Muscle of leg (tissue), 16 donors: Measurements from ENCODE around the gene WFDC5. TPM values are rescaled to one million over a fixed set of nuclear protein-coding genes. Genes with fewer than 3 reads are reported as not detected.
A peak's percentile ranks its signal among the peaks of the same experiment; 100 is the strongest.
"Not testable (repeated sequence)": the region's sequence is repeated elsewhere in the genome, so short reads cannot be mapped to it uniquely, and the experiment has no call there.

ENCODE experiments used
- DNase-seq: peaks from one replicate; pipeline ENCODE4 v3.0.0; 2013
- H3K27ac ChIP-seq: one replicate; pipeline ENCODE4 v1.5.1; 2013; ENCODE audit warnings: mild to moderate bottlenecking, low read length, control low read depth
- H3K27me3 ChIP-seq: one replicate; pipeline ENCODE4 v1.6.1; 2013; ENCODE audit warnings: low read length; ENCODE audit not compliant: control insufficient read depth, insufficient read depth
- H3K36me3 ChIP-seq: one replicate; pipeline ENCODE4 v1.6.1; 2013; ENCODE audit warnings: low read length; ENCODE audit not compliant: control insufficient read depth, insufficient read depth
- H3K4me1 ChIP-seq: one replicate; pipeline ENCODE4 v1.6.1; 2013; ENCODE audit warnings: low read length; ENCODE audit not compliant: control insufficient read depth, insufficient read depth
- H3K4me3 ChIP-seq: one replicate; pipeline ENCODE4 v1.5.1; 2013; ENCODE audit warnings: low read length, control low read depth
- H3K9me3 ChIP-seq: replicated peaks from 2 replicates; pipeline ENCODE4 v1.6.1; 2013; ENCODE audit warnings: low read depth, low read length; ENCODE audit not compliant: control insufficient read depth
- WGBS: methylation state at CpG from one replicate; pipeline ENCODE4 v1.1.5; 2013; ENCODE audit warnings: missing lambda C conversion rate; ENCODE audit not compliant: insufficient coverage; 5-methylcytosine and 5-hydroxymethylcytosine counted together
- long read RNA-seq, 11 donors: transcript quantifications; one replicate each; lab custom pipeline, GENCODE V29; 2026
- polyA plus RNA-seq, 8 donors: library from polyadenylated mRNA; unstranded; fragments of 120-200 nt; gene quantifications; one replicate each; pipeline versions ENCODE4 v1.2.1 to v1.2.3, GENCODE V29; 2013; ENCODE audit warnings: inconsistent platforms in 1 of 8, low replicate concordance in 1 of 8; ENCODE audit not compliant: insufficient read length in 8 of 8, insufficient read depth in 1 of 8
- total RNA-seq: library from RNA; stranded (reverse); fragments of 120-200 nt; gene quantifications from one replicate; pipeline ENCODE4 v1.2.4, GENCODE V29; 2013

WFDC5 gene, protein sequence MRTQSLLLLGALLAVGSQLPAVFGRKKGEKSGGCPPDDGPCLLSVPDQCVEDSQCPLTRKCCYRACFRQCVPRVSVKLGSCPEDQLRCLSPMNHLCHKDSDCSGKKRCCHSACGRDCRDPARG
- total RNA-seq (not detected), polyA plus RNA-seq (under 1 TPM in 1 of 8 donors, not detected in 7; 0.32 TPM)
- long read RNA-seq, donor 1: 0 reads
- long read RNA-seq, donor 2: 0 reads
- long read RNA-seq, donor 3: 0 reads
- long read RNA-seq, donor 4: 0 reads
- long read RNA-seq, donor 5: 0 reads
- long read RNA-seq, donor 6: 0 reads
- long read RNA-seq, donor 7: 0 reads
- long read RNA-seq, donor 8: 0 reads
- long read RNA-seq, donor 9: 0 reads
- long read RNA-seq, donor 10: 0 reads
- long read RNA-seq, donor 11: 0 reads

DNA sequence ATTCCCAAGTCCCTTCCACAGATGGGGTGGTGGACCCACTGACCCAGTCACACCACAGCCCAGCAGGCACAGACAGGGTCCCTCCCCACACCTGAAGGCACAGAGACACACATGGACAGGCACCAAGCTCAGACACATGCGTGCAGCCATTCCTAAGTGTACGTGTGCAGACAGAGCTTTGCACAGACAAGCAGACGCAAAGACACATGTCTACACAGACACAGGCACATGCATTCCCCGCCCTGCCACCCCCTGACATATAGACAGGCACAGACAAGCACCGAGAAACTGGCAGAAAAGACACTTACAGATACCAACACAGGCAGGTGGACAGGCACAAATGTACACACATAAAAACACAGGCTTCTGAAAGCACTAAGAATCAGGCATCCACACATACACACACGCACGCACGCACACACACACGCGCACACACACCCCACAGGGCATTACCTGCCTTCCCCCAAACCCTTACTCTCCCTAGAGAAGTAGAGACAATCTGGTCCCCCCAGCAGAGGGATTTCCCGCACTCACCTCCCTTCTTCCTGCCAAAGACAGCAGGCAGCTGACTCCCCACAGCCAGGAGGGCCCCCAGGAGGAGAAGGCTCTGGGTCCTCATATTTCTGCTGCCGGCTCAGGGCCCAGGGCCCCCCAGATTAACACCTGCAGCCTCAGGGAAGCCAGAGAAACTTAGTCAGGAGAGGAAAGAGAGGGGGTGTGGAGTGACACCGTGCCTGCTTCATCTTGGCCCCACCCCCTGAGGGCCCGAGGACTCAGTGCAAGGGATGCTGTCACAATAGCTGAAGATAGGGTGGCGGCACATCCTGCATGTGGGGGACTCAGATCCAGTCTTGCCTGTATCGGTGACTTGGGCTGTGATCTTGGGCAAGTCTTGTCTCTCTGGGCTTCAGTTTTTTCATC, at the start of gene WFDC5:
Gene WFDC5 (minus strand): TSS at position 710 of the 921 bp plus-strand sequence. CDS start 91 bp downstream, at position 619.
- no peak for DNase-seq
- 38% methylated on average over 13 of the region's 16 CpGs for WGBS
- H3K27me3 ChIP-seq: peaks cover 15% of the 10 kb centered on the region

DNA sequence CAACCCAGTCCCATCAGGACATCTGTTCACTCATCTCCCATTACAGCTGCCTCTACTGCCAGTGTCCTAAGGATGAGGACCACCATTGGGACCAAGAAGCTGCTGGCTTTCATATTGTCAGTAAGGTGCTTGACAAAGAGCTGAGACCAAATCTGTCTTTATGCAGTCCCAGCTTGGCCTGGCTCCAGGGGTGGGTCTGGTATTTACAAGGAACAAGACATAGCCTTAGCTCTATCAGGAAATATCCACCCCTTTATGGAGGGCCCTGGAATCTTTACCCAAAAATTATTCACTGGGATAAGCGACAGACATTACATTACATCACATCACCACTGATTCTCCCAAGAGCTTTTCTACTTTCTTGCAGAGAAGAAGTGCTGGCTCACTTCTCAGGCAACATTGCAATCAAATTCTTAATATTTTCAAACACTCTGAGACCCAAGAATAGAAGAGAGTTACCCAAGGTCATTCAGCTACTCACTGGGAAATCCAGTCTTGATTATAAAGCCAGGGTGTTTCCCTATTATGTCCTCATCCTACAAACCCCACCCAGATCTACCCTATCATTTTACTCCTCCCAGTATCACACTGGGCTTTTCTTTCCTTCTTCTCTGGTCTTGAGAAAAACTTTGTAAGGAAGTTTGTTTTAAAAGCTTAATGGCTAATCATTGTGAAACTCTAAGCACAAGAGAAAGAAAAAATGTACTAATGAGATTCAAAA, 48.3 kb upstream of the WFDC5 start:
- 50% methylated on average over 1 of the region's 1 CpG for WGBS
- Histone ChIP-seq H3K4me3 (no peak overlapping the region), H3K9me3 (no peaks in the 10 kb centered on the region)

More for the DNA sequence above, at the start of gene WFDC5:
- Histone ChIP-seq H3K36me3 (no peaks in the 10 kb centered on the region), H3K9me3 (no peaks in the 10 kb centered on the region), H3K4me3 (no peak within 1 kb of the TSS), H3K27ac (no peak within 1 kb of the TSS), H3K4me1 (no peaks in the 10 kb centered on the region)

GRCh38 chr20:45157962-45158361, 43.0 kb upstream of the WFDC5 start:
- H3K36me3 ChIP-seq: no peaks in the 10 kb centered on the region
- peak; percentile 8 for DNase-seq
- H3K4me3 ChIP-seq: no peak overlapping the region
- H3K27ac ChIP-seq: no peak overlapping the region
- no peaks in the 10 kb centered on the region for H3K27me3 ChIP-seq
- H3K9me3 ChIP-seq: no peaks in the 10 kb centered on the region
- no CpG with 5 or more reads among the region's 1 CpG for WGBS
- H3K4me1 ChIP-seq: no peaks in the 10 kb centered on the region

More for the DNA sequence above, 48.3 kb upstream of the WFDC5 start:
- Histone ChIP-seq H3K27ac (no peak overlapping the region), H3K36me3 (no peaks in the 10 kb centered on the region), H3K27me3 (no peaks in the 10 kb centered on the region), H3K4me1 (no peaks in the 10 kb centered on the region)
- no peak for DNase-seq

DNA sequence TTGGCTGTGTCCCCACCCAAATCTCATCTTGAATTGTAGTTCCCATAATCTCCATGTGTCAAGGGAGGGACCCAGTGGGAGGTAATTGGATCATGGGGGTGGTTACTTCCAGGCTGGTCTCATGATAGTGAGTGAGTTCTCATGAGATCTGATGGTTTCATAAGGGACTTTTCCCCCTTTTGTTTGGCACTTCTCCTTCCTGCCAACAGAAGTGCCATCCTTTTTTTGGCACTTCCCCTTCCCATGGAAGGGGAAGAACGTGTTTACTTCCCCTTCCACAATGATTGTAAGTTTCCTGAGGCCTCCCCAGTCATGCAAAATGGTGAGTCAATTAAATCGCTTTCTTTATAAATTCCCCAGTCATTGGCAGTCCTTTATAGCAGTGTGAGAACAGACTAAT, 41.7 kb upstream of the WFDC5 start:
- no CpG with 5 or more reads among the region's 2 CpGs for WGBS
- Histone ChIP-seq H3K27ac (no peak overlapping the region), H3K9me3 (no peaks in the 10 kb centered on the region), H3K27me3 (no peaks in the 10 kb centered on the region), H3K4me1 (no peaks in the 10 kb centered on the region), H3K4me3 (no peak overlapping the region), H3K36me3 (no peaks in the 10 kb centered on the region)
- DNase-seq: no peak

DNA sequence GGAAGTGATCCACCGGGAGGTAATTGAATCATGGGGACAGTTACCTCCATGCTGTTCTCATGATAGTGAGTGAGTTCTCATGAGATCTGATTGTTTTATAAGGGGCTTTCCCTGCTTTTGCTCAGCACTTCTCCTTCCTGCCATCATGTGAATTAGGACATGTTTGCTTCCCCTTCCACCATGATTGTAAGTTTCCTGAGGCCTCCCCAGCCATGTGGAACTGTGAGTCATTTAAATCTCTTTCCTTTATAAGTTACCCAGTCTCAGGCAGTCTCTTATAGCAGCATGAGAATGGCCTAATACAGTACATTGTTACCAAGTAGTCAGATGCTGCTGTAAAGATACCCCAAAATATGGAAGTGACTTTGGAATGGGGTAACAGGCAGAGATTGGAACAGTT, 39.8 kb upstream of the WFDC5 start:
- not testable (repeated sequence) for H3K4me1 ChIP-seq, H3K9me3 ChIP-seq, DNase-seq, H3K27me3 ChIP-seq, H3K27ac ChIP-seq, H3K4me3 ChIP-seq, H3K36me3 ChIP-seq
- no CpG with 5 or more reads among the region's 1 CpG for WGBS

GRCh38 chr20:45154183-45154582, 39.2 kb upstream of the WFDC5 start:
- DNase-seq: no peak

DNA sequence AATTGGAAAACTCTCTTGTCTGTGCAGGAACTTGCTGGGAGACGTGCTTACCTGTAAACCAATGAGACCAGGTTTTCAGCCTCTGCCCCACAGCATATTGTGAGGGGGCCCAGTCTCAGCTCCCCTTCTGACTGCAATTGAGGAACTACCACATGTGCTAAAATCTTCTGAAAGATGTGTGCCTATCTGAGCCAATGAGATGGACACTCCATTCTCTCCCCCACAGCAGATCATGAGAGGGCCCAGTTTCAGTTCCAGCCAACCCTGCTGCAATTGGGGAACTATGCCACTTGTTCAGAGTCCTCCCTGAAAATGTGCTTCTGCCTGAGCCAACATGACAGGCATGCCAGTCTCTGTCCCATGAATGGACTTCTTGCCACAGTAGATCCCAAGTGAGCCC, 38.8 kb upstream of the WFDC5 start:
- Histone ChIP-seq H3K4me1 (no peaks in the 10 kb centered on the region), H3K27ac (no peak overlapping the region), H3K4me3 (no peak overlapping the region), H3K27me3 (no peaks in the 10 kb centered on the region), H3K36me3 (no peaks in the 10 kb centered on the region), H3K9me3 (no peaks in the 10 kb centered on the region)
- 50% methylated on average over 1 of the region's 1 CpG for WGBS
- DNase-seq: peak; percentile 48

More at GRCh38 chr20:45154183-45154582, 39.2 kb upstream of the WFDC5 start:
- Histone ChIP-seq H3K27ac (no peak overlapping the region), H3K4me1 (no peaks in the 10 kb centered on the region), H3K9me3 (no peaks in the 10 kb centered on the region), H3K36me3 (no peaks in the 10 kb centered on the region), H3K4me3 (no peak overlapping the region), H3K27me3 (no peaks in the 10 kb centered on the region)
- WGBS: 67% methylated on average over 1 of the region's 3 CpGs

GRCh38 chr20:45153147-45153546, 38.2 kb upstream of the WFDC5 start:
- Histone ChIP-seq H3K36me3 (no peaks in the 10 kb centered on the region), H3K4me1 (no peaks in the 10 kb centered on the region), H3K9me3 (no peaks in the 10 kb centered on the region), H3K27me3 (no peaks in the 10 kb centered on the region), H3K27ac (no peak overlapping the region), H3K4me3 (no peak overlapping the region)
- no CpG with 5 or more reads among the region's 3 CpGs for WGBS
- no peak for DNase-seq

- Histone ChIP-seq H3K9me3 (no peaks in the 10 kb centered on the region), H3K27me3 (no peaks in the 10 kb centered on the region), H3K4me1 (no peaks in the 10 kb centered on the region), H3K36me3 (no peaks in the 10 kb centered on the region), H3K4me3 (no peak overlapping the region), H3K27ac (no peak overlapping the region)
- no peak for DNase-seq
- no CpG with 5 or more reads among the region's 2 CpGs for WGBS
Measured at GRCh38 chr20:45152405-45152804, 37.4 kb upstream of the WFDC5 start.
